LHCN-M2 (cell line): ENCODE measurements around the gene SYCE1L. TPM values are rescaled to one million over a fixed set of nuclear protein-coding genes. Genes with fewer than 3 reads are reported as not detected.

Experiments used
- DNase-seq: peaks from one replicate; pipeline ENCODE4 v3.0.0-alpha.2; 2012; ENCODE audit warnings: low read depth
- total RNA-seq: library from RNA; depleted of rRNA; stranded (reverse); fragments of >200 nt; gene quantifications from 2 replicates; pipeline ENCODE4 v1.2.3, GENCODE V29; 2014; rRNA removed

The SYCE1L gene
- total RNA-seq, 1 experiment from 2014 or later, result 0.40 TPM

- DNase-seq, result no peak
These were observed 51.2 kb downstream of the SYCE1L start for GRCh38 chr16:77250400-77250799.

Other genes with a start within 250 kb of the SYCE1L start
- 12.2 and 13.1 TPM in 2 replicates for gene MON1B, start 8.2 kb upstream of the SYCE1L start, total RNA-seq
- 0.06 TPM in 1 of 2 replicates, not detected in the other for gene ADAMTS18, start 235.6 kb downstream of the SYCE1L start, total RNA-seq